Amniotic epithelial cell (primary cell): ENCODE measurements around the gene FBXO9.

Experiments
- DNase-seq: peaks from one replicate; pipeline ENCODE4 v3.0.0-alpha.2; 2010; ENCODE audit warnings: low read depth

FBXO9 gene

DNA sequence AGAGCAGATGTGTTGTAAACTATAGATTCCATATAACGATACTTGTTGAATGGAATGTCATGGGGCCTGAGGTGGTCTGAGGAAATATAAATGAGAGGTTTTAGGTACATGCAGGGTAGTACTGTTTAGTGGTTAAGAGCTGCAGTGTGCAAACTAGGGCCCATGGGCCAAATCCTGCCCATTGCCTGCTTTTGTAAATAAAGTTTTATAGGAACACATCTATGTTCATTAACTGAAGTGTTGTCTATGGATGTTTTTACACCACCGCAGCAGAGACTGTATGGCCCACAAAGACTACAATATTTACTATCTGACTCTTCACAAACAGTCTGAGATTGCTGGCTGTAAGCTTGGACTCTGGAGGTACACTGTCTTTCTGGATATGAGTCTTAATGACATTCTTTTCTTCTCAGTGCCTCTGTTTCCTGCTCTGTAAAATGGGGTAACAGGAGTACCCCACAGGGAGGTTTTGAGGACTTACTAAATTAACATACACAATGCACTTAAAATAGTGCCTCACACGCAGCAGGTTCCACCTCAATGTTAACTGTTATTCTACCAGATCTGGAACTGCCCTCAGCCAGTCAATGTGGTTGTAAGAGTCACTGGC, 70.9 kb downstream of the FBXO9 start:
- no peak for DNase-seq

DNA sequence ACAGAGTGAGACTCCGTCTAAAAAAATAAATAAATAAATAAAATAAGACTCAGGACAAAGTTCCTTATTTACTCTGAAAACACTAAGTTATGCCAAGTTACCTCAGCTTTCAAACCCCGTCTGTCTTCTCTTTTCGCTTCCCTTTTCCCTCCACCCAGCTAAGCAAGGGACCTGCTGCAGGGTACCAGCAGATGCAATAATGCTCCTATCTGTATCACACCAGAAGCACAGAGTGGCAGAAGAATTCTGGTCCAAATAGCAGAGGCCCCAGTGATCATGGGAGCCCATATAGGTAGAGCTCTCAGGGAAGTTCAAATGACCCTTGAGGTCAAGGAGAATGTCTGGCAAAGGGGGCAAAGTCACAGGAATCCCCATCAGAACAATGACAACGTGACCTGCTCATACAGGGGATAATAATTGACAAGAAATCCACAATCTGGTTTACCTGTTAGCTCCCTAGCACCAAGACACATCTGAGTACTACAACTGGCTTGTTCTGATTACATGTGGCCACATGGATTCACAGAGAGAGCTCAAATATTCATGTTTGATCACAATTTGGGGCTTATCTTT, 74.7 kb downstream of the FBXO9 start:
- no peak for DNase-seq

DNA sequence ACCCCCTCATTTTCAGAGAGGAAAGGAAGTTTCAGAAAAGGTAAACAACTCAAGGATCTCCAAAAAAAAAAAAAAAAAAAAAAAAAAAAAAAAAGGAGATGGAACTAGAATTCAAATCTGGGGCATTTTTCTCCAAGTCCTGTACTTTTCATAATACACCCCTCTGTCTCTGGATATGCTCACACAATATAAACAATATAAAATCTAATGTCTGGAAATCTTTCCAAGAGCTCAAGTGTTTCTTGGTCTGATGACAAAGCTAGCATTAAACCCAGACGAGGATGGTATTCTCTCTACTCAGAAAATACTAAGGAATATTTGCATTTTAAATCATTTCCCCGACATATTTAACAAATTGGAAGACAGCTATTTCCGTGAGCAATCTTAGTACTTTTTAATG, 77.6 kb downstream of the FBXO9 start:
- no peak for DNase-seq

DNA sequence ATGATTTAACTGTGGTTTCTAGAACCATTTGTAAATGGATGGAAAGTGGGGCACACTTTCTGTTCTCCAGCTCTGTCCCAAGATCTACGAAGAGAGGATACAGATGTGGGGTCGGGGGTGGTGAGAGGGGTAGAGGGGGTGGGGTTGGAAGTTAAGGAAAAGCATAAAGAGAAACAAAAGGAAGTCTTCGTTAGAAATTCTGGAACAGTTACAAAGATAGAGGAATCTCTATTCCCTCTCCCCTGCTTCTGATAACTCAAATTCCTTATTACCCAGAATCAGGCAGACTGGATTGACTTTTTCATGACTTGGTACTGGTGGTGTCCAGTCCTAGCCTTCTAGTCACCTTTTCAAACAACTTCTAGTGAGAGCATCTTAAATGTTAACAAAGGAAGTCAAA, 78.5 kb downstream of the FBXO9 start:
- DNase-seq: no peak

DNA sequence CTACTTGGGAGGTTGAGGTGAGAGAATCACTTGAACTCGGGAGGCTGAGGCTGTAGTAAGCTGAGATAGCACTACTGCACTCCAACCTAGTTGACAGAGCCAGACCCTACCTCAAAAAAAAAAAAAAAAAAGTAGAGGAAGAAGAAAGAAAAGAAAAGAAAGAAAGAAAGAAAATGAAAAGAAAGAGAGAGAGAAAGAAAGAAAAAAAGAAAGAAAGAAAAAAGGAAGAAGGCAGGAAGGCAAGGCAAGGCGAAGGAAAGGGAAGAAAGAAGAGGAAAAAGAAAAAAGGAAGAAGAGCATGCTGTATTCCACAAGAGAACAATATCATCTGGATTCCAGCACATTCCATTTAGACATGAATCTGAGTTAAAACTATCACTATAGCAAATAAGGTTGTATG, 79.6 kb downstream of the FBXO9 start:
- DNase-seq: no peak

DNA sequence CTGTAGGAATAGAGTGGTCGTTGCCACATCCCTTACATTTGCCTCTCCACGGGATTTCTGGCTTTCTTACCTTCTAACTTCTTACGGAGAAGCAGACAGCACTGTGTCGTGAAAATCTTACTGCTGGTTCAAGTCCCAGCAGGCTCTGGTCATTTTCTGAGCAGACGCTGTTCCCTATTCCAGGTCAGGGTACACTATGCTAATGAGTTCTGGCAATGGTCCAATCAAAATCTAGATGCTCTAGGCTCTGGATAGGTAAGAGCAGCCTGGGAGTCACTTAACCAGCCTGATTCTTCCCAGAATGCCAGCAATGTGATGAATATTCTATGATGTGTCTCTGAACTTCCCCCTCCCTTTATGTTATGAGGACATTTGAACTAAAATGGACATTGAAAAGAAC, 83.5 kb downstream of the FBXO9 start, which contains the start of gene GCM1:
Gene GCM1 (minus strand): TSS at position 158 of the 400 bp plus-strand sequence. CDS start 3,209 bp downstream, outside the sequence.
- no peak for DNase-seq
